Stimulated activated CD8-positive, alpha-beta memory T cell treated with anti-CD3 and anti-CD28 coated beads, Interleukin-2, amount 100 ng/mL, for 48 hours (primary cell): ENCODE measurements around the gene LYL1.
"Not testable (repeated sequence)": the region's sequence is repeated elsewhere in the genome, so short reads cannot be mapped to it uniquely, and the experiment has no call there.

Experiments used
- DNase-seq, 2 donors: peaks; one replicate each; pipeline ENCODE4 v3.0.0-alpha.2; 2020; ENCODE audit warnings: low read depth in 2 of 2

Gene LYL1

GRCh38 chr19:13102666-13103580, at the start of gene LYL1:
Gene LYL1, minus strand, starts transcription at chr19:13102858. Its CDS starts 1,687 bp downstream, at chr19:13101171.
- DNase-seq: no peak

GRCh38 chr19:13151605-13152355, 49.1 kb upstream of the LYL1 start:
- peak; percentile 89 to 93 for DNase-seq

DNA sequence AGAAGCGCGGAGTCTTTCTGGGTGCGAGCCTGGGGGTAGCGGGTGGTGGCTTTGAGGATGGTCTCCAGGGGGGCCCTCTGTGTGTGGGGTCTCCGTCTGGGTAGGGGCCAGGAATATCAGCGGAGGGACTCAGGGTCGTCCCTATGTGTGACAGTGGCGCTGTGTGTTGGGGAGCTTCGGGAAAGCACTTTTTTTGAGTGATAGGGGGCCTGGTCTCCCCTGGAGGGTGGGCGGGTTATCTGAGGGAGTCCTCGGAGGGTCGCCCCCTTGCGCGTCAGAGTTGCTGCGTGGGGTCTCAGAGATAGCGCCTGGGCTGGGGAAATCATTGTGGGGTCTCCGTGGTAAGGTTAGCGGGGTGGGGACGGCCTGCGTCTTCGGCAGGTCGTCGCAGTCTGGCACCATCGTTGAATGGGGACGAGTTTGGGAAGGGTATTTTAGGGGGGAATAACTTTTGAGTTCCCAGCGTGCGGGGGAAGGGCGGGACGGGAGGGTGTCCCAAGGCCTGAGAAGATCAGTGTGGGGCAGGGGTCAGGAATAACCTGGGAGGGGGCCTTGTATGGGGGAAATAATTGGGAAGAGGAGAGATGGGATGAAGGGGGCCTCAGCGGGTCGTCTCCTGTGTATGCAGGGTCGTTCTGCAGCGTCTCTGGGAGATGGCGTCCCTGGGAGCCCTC, 48.4 kb upstream of the LYL1 start:
- DNase-seq: no peak

- peak; percentile 89 to 90 for DNase-seq
Measured at GRCh38 chr19:13150187-13150930, 47.7 kb upstream of the LYL1 start, which contains the start of the genes IER2 and STX10. Gene IER2, plus strand, starts transcription at chr19:13150411. Its CDS starts 2,776 bp downstream, at chr19:13153187. Gene STX10, minus strand, starts transcription at chr19:13150375. Its CDS starts 202 bp downstream, at chr19:13150173.

DNA sequence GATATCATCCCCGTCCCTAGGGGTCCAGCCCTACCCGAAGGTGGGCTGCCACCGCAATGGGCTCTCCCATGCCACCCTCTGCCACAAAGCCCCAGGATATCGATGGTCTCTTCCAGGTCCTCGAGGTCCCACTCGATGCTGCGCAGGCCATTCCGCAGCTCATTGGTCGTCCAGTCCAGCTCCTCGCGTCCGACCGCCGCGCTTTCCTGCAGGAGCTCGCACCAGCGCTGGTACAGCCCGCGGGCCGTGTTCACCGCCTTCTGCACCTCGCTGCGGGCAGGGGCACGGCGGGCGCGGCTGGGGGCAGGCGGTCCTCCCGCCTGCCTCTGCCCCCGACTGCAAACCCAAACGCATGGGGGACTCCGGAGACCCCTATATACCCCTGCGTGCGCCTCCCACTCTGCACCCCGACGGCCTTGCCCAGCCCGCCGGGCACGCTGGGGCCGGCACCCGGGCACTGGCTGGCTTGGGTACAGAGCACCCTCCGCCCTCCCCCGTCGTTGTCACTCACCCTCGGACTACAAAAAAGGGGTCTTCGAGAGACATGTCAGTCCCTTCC, 47.0 kb upstream of the LYL1 start:
- peak in 1 of 2 donors; percentile 32 for DNase-seq

- DNase-seq: not testable (repeated sequence)
Measured at GRCh38 chr19:13149173-13149627, 46.5 kb upstream of the LYL1 start.

GRCh38 chr19:13146763-13147563, 44.3 kb upstream of the LYL1 start:
- DNase-seq: no peak

- no peak for DNase-seq
Measured at GRCh38 chr19:13139633-13140311, 37.1 kb upstream of the LYL1 start.

GRCh38 chr19:13138916-13139198, 36.2 kb upstream of the LYL1 start:
- DNase-seq: no peak

DNA sequence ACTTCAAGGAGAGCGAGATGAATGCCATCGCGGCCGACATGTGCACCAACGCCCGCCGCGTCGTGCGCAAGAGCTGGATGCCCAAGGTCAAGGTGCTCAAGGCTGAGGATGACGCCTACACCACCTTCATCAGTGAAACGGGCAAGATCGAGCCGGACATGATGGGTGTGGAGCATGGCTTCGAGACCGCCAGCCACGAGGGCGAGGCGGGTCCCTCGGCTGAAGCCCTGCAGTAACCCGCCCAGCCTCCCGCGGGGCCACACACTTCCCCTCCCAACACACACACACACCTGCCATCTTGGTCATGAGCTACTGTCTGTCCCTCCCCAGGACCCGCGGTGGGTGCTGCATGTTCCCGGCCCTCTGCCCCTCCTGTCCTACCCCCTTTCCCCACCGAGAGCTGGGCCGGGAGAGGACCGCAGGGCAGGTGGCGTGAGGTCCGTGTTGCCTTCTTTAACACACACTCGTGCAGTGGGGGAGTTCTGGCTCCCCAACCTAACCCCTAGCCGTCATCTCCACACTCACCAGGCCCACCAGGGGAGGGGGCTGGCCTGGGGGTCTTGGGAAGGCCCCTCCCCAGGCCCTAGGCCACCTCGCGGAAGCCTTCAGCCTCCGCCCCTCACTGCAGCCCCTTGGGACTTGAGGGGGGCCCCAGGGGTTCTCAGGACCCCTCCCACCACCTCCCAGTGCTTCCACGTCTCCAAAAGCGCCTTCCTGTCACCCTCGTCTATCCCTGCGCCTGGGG, 35.7 kb upstream of the LYL1 start:
- DNase-seq: no peak

GRCh38 chr19:13137290-13137794, 34.7 kb upstream of the LYL1 start:
- no peak for DNase-seq

DNA sequence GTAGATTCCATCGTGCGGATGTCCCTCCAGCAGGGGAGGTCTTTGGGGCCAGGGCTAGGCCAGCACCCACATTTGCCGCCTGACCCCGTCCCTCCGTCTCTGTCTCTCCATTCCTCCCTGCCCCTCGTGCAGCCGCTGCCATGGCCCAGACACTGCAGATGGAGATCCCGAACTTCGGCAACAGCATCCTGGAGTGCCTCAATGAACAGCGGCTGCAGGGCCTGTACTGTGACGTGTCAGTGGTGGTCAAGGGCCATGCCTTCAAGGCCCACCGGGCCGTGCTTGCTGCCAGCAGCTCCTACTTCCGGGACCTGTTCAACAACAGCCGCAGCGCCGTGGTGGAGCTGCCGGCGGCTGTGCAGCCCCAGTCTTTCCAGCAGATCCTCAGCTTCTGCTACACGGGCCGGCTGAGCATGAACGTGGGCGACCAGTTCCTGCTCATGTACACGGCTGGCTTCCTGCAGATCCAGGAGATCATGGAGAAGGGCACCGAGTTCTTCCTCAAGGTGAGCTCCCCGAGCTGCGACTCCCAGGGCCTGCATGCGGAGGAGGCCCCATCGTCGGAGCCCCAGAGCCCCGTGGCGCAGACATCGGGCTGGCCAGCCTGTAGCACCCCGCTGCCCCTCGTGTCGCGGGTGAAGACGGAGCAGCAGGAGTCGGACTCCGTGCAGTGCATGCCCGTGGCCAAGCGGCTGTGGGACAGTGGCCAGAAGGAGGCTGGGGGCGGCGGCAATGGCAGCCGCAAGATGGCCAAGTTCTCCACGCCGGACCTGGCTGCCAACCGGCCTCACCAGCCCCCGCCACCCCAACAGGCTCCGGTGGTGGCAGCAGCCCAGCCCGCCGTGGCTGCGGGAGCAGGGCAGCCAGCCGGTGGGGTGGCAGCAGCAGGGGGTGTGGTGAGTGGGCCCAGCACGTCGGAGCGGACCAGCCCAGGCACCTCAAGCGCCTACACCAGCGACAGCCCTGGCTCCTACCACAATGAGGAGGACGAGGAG, 32.7 kb upstream of the LYL1 start:
- no peak for DNase-seq

GRCh38 chr19:13134626-13135025, 32.0 kb upstream of the LYL1 start:
- DNase-seq: no peak

DNA sequence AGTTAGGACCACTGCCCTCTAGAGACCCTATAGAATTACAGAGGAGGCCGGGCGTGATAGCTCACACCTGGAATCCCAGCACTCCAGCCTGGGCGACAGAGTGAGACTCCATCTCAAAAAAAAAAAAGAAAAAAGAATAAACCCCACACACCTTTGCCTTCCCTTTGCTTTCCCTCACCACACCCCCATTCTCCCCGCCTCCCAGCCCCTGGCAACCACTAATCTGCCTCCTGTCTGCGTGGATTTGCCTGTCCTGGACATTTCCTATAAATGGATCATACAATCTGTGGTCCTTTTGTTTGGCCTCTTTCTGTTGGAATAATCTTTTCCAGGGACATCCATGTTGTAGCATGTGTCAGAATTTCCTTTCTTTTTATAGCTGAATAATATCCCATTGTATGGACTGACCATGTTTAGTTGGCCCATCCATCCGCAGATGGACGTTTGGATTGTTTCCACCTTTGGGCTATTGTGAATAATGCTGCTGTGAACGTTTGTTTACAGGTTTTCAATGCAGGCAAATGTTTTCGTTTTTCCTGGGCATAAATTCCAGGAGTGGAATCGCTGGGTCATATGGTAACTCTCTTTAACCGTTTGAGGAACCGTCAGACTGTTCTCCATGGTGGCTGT, 30.7 kb upstream of the LYL1 start:
- no peak for DNase-seq

- DNase-seq: peak in 1 of 2 donors; percentile 59
Measured at GRCh38 chr19:13132471-13133180, 30.0 kb upstream of the LYL1 start.

DNA sequence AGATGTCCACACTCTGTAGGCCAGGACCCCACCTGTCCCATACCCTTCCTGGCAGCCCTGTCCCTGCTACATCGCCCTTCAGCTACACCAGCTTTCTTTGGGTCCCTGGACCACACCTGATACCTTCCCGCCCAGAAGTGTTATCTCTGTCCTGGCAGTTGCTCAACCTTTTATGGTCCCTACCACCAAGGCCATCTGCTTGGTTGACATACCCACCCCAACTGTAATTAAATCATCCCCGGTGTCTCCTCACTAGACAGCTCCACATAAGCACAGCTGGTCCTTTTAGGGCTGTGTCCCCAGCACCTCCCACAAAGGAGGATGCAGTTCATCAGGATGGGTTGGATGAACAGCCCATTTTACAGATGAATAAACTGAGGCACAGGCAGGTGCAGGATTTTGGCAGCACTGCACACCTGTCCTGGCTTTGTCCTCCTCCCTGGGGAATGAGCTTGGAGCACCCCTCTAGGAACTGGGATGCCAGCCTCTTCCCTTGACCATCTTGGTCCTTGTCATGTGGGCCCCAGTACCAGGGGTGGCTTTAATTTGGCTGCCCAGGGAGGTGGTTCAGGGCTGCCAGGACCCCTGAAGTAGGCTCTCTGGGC, 28.3 kb upstream of the LYL1 start:
- no peak for DNase-seq
